H1 (cell line): ENCODE measurements around the gene FGD5. TPM values are rescaled to one million over a fixed set of nuclear protein-coding genes. Genes with fewer than 3 reads are reported as not detected.
A peak's percentile ranks its signal among the peaks of the same experiment; 100 is the strongest.

ENCODE experiments used
- CTCF ChIA-PET: fragments of 300-600 bp; sonication (Branson Sonifier 250); formaldehyde crosslinking; loops from one replicate; lab custom pipeline; 2021; ENCODE audit not compliant: partially characterized antibody; lab: Charles Lee
- POLR2A ChIA-PET: fragments of 300-600 bp; sonication (Branson Sonifier 250); formaldehyde crosslinking; loops from one replicate; lab custom pipeline; 2021; ENCODE audit warnings: inconsistent platforms; ENCODE audit not compliant: partially characterized antibody; lab: Charles Lee
- DNase-seq, 2 experiments: peaks; one replicate each; pipeline versions ENCODE4 v3.0.0 to v3.0.0-alpha.2; 2010 to 2022; ENCODE audit warnings: low spot score in 2 of 2, low read depth in 1 of 2, mixed read lengths in 1 of 2
- FAIRE-seq: peaks from 2 replicates; lab custom pipeline; 2011; peaks lifted over from hg19 to GRCh38; lab: Jason Lieb, UNC
- H2AFZ ChIP-seq: 2 replicates; pipeline ENCODE4 v1.8.1; 2012; ENCODE audit warnings: low read length, inconsistent platforms
- H2AK5ac ChIP-seq: 2 replicates; pipeline ENCODE4 v1.6.1; 2013; ENCODE audit warnings: low read depth, low read length
- H2BK120ac ChIP-seq: replicated peaks from 2 replicates; pipeline ENCODE3; 2013; ENCODE audit warnings: low read depth, low read length, inconsistent platforms
- H2BK12ac ChIP-seq: 2 replicates; pipeline ENCODE4 v1.6.1; 2013; ENCODE audit warnings: low read depth, low read length
- H2BK15ac ChIP-seq: 2 replicates; pipeline ENCODE4 v1.6.1; 2013; ENCODE audit warnings: low read length
- H2BK20ac ChIP-seq: 2 replicates; pipeline ENCODE4 v1.6.1; 2013; ENCODE audit warnings: low read length
- H2BK5ac ChIP-seq: 2 replicates; pipeline ENCODE4 v1.6.1; 2013; ENCODE audit warnings: low read depth, low read length
- H3K14ac ChIP-seq: 2 replicates; pipeline ENCODE4 v1.6.1; 2013; ENCODE audit warnings: inconsistent platforms; ENCODE audit not compliant: insufficient read length
- H3K18ac ChIP-seq: 2 replicates; pipeline ENCODE4 v1.6.1; 2013; ENCODE audit warnings: low read length; ENCODE audit errors: extremely low read depth
- H3K23ac ChIP-seq: 2 replicates; pipeline ENCODE4 v1.6.1; 2013; ENCODE audit warnings: inconsistent platforms; ENCODE audit not compliant: insufficient read length
- H3K23me2 ChIP-seq: 2 replicates; pipeline ENCODE4 v1.6.1; 2013; ENCODE audit warnings: low read depth, low read length
- H3K27ac ChIP-seq: 2 replicates; pipeline ENCODE4 v1.6.1; 2011; ENCODE audit warnings: low read depth, low read length, inconsistent platforms
- H3K27me3 ChIP-seq, 4 experiments: replicated peaks in 1 of 4; 1 replicate in 1 of 4; 2 replicates in 3 of 4; pipeline versions ENCODE4 v1.6.1 to v1.8.1; 2011 to 2013; ENCODE audit warnings: low read length in 3 of 4, mild to moderate bottlenecking in 3 of 4, inconsistent platforms in 2 of 4, mixed read lengths in 2 of 4, moderate library complexity in 1 of 4; ENCODE audit not compliant: control insufficient read depth in 3 of 4, insufficient read depth in 3 of 4; ENCODE audit errors: extremely low read depth in 1 of 4
- H3K36me3 ChIP-seq, 4 experiments: 2 replicates each; pipeline versions ENCODE4 v1.6.1 to v1.8.1; 2011 to 2013; ENCODE audit warnings: mild to moderate bottlenecking in 4 of 4, low read length in 3 of 4, moderate library complexity in 2 of 4, control low read depth in 1 of 4, inconsistent platforms in 1 of 4; ENCODE audit not compliant: insufficient read depth in 4 of 4, control insufficient read depth in 2 of 4
- H3K4ac ChIP-seq: replicated peaks from 2 replicates; pipeline ENCODE3; 2013; ENCODE audit warnings: low read length, low read depth, mixed read lengths, inconsistent platforms; ENCODE audit not compliant: insufficient read length
- H3K4me1 ChIP-seq, 4 experiments: replicated peaks in 1 of 4; 1 replicate in 1 of 4; 2 replicates in 3 of 4; pipeline versions ENCODE4 v1.6.1 to v1.8.1; 2011 to 2013; ENCODE audit warnings: low read length in 3 of 4, inconsistent platforms in 2 of 4, mixed read lengths in 1 of 4; ENCODE audit not compliant: insufficient read depth in 4 of 4, control insufficient read depth in 3 of 4
- H3K4me2 ChIP-seq, 2 experiments: 2 replicates each; pipeline versions ENCODE4 v1.6.1 to v1.8.1; 2011 to 2013; ENCODE audit warnings: low read depth in 2 of 2, low read length in 2 of 2, control low read depth in 1 of 2, inconsistent platforms in 1 of 2, mild to moderate bottlenecking in 1 of 2; ENCODE audit not compliant: insufficient read depth in 1 of 2
- H3K4me3 ChIP-seq, 4 experiments: fragments of 200-600, 300-600 bp in 1 of 4; sonication (generic), shearing (Covaris generic), sonication (Bioruptor Twin) in 1 of 4; 2 replicates each; pipeline versions ENCODE4 v1.5.1 to v1.8.1; 2011 to 2016; ENCODE audit warnings: low read length in 4 of 4, low read depth in 3 of 4, control low read depth in 2 of 4, inconsistent platforms in 2 of 4, mild to moderate bottlenecking in 2 of 4, mixed read lengths in 1 of 4, moderate library complexity in 1 of 4; ENCODE audit not compliant: insufficient read depth in 2 of 4; ENCODE audit errors: extremely low read depth in 1 of 4
- H3K56ac ChIP-seq: replicated peaks from 2 replicates; pipeline ENCODE3; 2013; ENCODE audit warnings: low read depth, mild to moderate bottlenecking, mixed read lengths, low read length, inconsistent platforms; ENCODE audit not compliant: insufficient read length
- H3K79me1 ChIP-seq: 2 replicates; pipeline ENCODE4 v1.6.1; 2013; ENCODE audit warnings: low read depth, low read length, control low read depth
- H3K79me2 ChIP-seq, 2 experiments: 2 replicates each; pipeline versions ENCODE4 v1.6.1 to v1.8.1; 2012 to 2013; ENCODE audit warnings: low read length in 2 of 2, mild to moderate bottlenecking in 2 of 2, inconsistent platforms in 1 of 2; ENCODE audit not compliant: insufficient read depth in 2 of 2, control insufficient read depth in 1 of 2
- H3K9ac ChIP-seq, 4 experiments: replicated peaks in 1 of 4; 1 replicate in 1 of 4; 2 replicates in 3 of 4; pipeline versions ENCODE4 v1.6.1 to v1.8.1; 2011 to 2013; ENCODE audit warnings: low read depth in 3 of 4, low read length in 3 of 4, control low read depth in 2 of 4, mild to moderate bottlenecking in 2 of 4, moderate library complexity in 2 of 4, inconsistent platforms in 1 of 4; ENCODE audit errors: extremely low read depth in 1 of 4
- H3K9me3 ChIP-seq, 2 experiments: 2 replicates each; pipeline versions ENCODE4 v1.6.1 to v1.8.1; 2012 to 2013; ENCODE audit warnings: mild to moderate bottlenecking in 2 of 2, moderate library complexity in 2 of 2, control low read depth in 1 of 2, inconsistent platforms in 1 of 2, low read depth in 1 of 2, low read length in 1 of 2, mixed read lengths in 1 of 2; ENCODE audit not compliant: insufficient read depth in 2 of 2
- H4K20me1 ChIP-seq, 2 experiments: replicated peaks in 1 of 2; 2 replicates each; pipeline versions ENCODE3 to v1.8.1; 2011 to 2013; ENCODE audit warnings: inconsistent platforms in 2 of 2, low read length in 2 of 2, mild to moderate bottlenecking in 1 of 2; ENCODE audit not compliant: insufficient read depth in 2 of 2, control insufficient read depth in 1 of 2
- H4K5ac ChIP-seq: 2 replicates; pipeline ENCODE4 v1.6.1; 2013; ENCODE audit warnings: low read length, low read depth, mixed read lengths, inconsistent platforms; ENCODE audit not compliant: insufficient read length
- H4K8ac ChIP-seq: 2 replicates; pipeline ENCODE4 v1.8.0; 2013; ENCODE audit warnings: mild to moderate bottlenecking, moderate library complexity, low read length, inconsistent platforms; ENCODE audit not compliant: insufficient read depth; ENCODE audit errors: extremely low read depth
- H4K91ac ChIP-seq: replicated peaks from 2 replicates; pipeline ENCODE3; 2013; ENCODE audit warnings: low read length, mixed read lengths, inconsistent platforms; ENCODE audit not compliant: insufficient read length
- BRCA1 ChIP-seq: IDR thresholded peaks from 2 replicates; pipeline ENCODE4 v1.6.1; 2012; ENCODE audit warnings: low read depth, low read length, improper control_type of control experiment
- HDAC2 ChIP-seq, 2 experiments: fragments of 300-600 bp in 1 of 2; sonication (generic) in 1 of 2; IDR thresholded peaks; 2 replicates each; pipeline ENCODE4 v1.6.1; 2011 to 2012; ENCODE audit warnings: low read depth in 2 of 2, low read length in 2 of 2, mild to moderate bottlenecking in 2 of 2, moderate library complexity in 2 of 2, borderline replicate concordance in 1 of 2, inconsistent platforms in 1 of 2
- JUND ChIP-seq: IDR thresholded peaks from 2 replicates; pipeline ENCODE4 v1.6.1; 2011; ENCODE audit warnings: mild to moderate bottlenecking, improper control_type of control experiment, low read length
- KDM1A ChIP-seq: fragments of 200-600, 300-600 bp; sonication (generic); IDR thresholded peaks from 2 replicates; pipeline ENCODE4 v1.7.1; 2016; ENCODE audit warnings: mild to moderate bottlenecking, low read length, borderline replicate concordance
- RXRA ChIP-seq: IDR thresholded peaks from 2 replicates; pipeline ENCODE4 v1.6.1; 2011; ENCODE audit warnings: low read depth, mild to moderate bottlenecking, low read length, moderate library complexity; ENCODE audit not compliant: insufficient read depth
- SIRT6 ChIP-seq: IDR thresholded peaks from one replicate; pipeline ENCODE4 v1.7.1; 2012; ENCODE audit warnings: low read length, inconsistent platforms
- TCF12 ChIP-seq: IDR thresholded peaks from 2 replicates; pipeline ENCODE4 v1.6.1; 2011; ENCODE audit warnings: low read depth, mild to moderate bottlenecking, low read length
- WGBS, 2 experiments: shearing (Covaris generic) in 1 of 2; methylation state at CpG; one replicate each; pipeline versions ENCODE4 v1.1.6 to v1.1.7; 2013 to 2015; ENCODE audit warnings: low lambda C conversion rate in 2 of 2, mixed read lengths in 2 of 2, inconsistent platforms in 1 of 2, low coverage in 1 of 2, missing lambda C conversion rate in 1 of 2; ENCODE audit not compliant: insufficient replicate concordance in 2 of 2, insufficient coverage in 1 of 2, insufficient read length in 1 of 2; ENCODE audit errors: extremely low coverage in 1 of 2, missing lambda C conversion rate in 1 of 2; 5-methylcytosine and 5-hydroxymethylcytosine counted together
- polyA plus RNA-seq, 7 experiments: library from polyadenylated mRNA; depleted of rRNA in 3 of 7; stranded (reverse) in 5 of 7; unstranded in 2 of 7; fragments of >200 nt in 5 of 7; fragments of 200-250 nt in 2 of 7; gene quantifications; 1 replicate in 5 of 7; 2 replicates in 1 of 7; 4 replicates in 1 of 7; pipeline versions ENCODE4 v1.2.1 to v1.2.3, GENCODE V29; 2011 to 2013; ENCODE audit warnings: missing spikeins in 2 of 7, mixed read lengths in 2 of 7
- total RNA-seq: library from RNA; stranded (reverse); fragmentation: NEBNext Ultra II Directional; extraction: Animal tissue kit (Norgen Biotek cat#: 25700); gene quantifications from 2 replicates; pipeline ENCODE4 v1.2.1, GENCODE V29; 2021

The FGD5 gene
- total and polyA plus RNA-seq, 2 of the 8 experiments (the other 6 are each of a cell fraction or from before 2014, with no cell fraction given): 4.7 to 14.3 TPM

GRCh38 chr3:14946739-14947099 is 128.0 kb downstream of the FGD5 start:
- Histone ChIP-seq H2AK5ac (no peak overlapping the region), H3K23ac (no peak overlapping the region), H4K5ac (no peak overlapping the region), H2BK15ac (0 out of 2 replicates have a peak overlapping the region, but pooled peaks have one; percentile 37), H3K27ac (peak overlapping the region; percentile 94), H3K79me2 (peaks cover 34 to 75% of the 10 kb centered on the region in 2 experiments), H3K4me1 (peaks cover 4 to 10% (median 5%) of the 10 kb centered on the region in 4 experiments; a peak in 4 of 7 replicates), H4K91ac (no peak overlapping the region), H3K4ac (no peak overlapping the region), H3K4me3 (peak overlapping the region; percentile 92 to 99 (median 95)), H2BK20ac (no peak overlapping the region), H3K36me3 (peaks cover 13 to 35% (median 18%) of the 10 kb centered on the region in 4 experiments), H3K9ac (peak overlapping the region in 3 of 4 experiments; percentile 94 to 96 (median 95); a peak in 6 of 7 replicates), H4K20me1 (peaks cover 5 to 16% of the 10 kb centered on the region in 2 experiments), H4K8ac (peak overlapping the region; percentile 89; the same call in 1 of the 2 replicates), H2BK5ac (peak overlapping the region; percentile 92), H3K27me3 (no peaks in the 10 kb centered on the region), H3K9me3 (no peaks in the 10 kb centered on the region), H3K18ac (no peak overlapping the region), H3K14ac (no peak overlapping the region), H2AFZ (no peak overlapping the region), H3K4me2 (peak overlapping the region; percentile 71 to 84), H2BK12ac (no peak overlapping the region), H3K79me1 (peaks cover 8% of the 10 kb centered on the region), H3K23me2 (no peaks in the 10 kb centered on the region), H2BK120ac (no peak overlapping the region), H3K56ac (peak overlapping the region; percentile 75)
- TF ChIP-seq SIRT6: no peak
- TF ChIP-seq HDAC2 (IDR thresholded peaks at IDR 0.05; ENCODE audit: borderline replicate concordance in 1 of 2, low read depth in 2 of 2, low read length in 2 of 2): no peak
- TF ChIP-seq RXRA: no peak
- no peak for TF ChIP-seq BRCA1
- no peak for TF ChIP-seq KDM1A
- no peak for TF ChIP-seq TCF12
- no peak for TF ChIP-seq JUND
- ChIA-PET POLR2A (interaction anchor here (0.7 to 2.4 kb wide), 16 partner anchors 9 to 295 kb away, joined by 3 to 22 read pairs (median 4); partner anchors contain the start of gene CCDC174), CTCF (interaction anchor here (0.9 to 1.1 kb wide), 3 partner anchors 20 to 165 kb away, joined by 3 to 6 read pairs (median 4); no protein-coding TSS in a partner anchor)
- 6% methylated on average over 8 of the region's 8 CpGs; no CpG with 5 or more reads in 1 of the 2 experiments for WGBS, 2 experiments
- FAIRE-seq: no peak
- DNase-seq: no peak
